Uterus (tissue), 2 donors: ENCODE results near the gene LINGO1.

Experiments
- CTCF ChIP-seq, 4 experiments: fragments of 200-600 bp in 2 of 4; fragments of 450-650 bp in 2 of 4; sonication (generic) in 2 of 4; IDR thresholded peaks; one replicate each; pipeline ENCODE4 v1.5.1; 2016 to 2019; ENCODE audit warnings: antibody characterized with exemption in 4 of 4, mild to moderate bottlenecking in 2 of 4, moderate library complexity in 1 of 4
- POLR2A ChIP-seq, 2 donors: fragments of 450-650 bp; IDR thresholded peaks; one replicate each; pipeline ENCODE4 v1.6.1; 2016; ENCODE audit warnings: antibody characterized with exemption in 2 of 2, mild to moderate bottlenecking in 1 of 2, moderate library complexity in 1 of 2

GRCh38 chr15:77658304-77658703, 25.6 kb upstream of the LINGO1 start:
- TF ChIP-seq CTCF (IDR thresholded peaks at IDR 0.05) = no peak
- TF ChIP-seq POLR2A (IDR thresholded peaks at IDR 0.05) = no peak
